ENCODE data around the gene JARID2. TPM values are rescaled to one million over a fixed set of nuclear protein-coding genes. Genes with fewer than 3 reads are reported as not detected.

The JARID2 gene
- total RNA-seq, 4 donors from 2014 or later = 20.0 to 29.4 (median 23.9) TPM

GRCh38 chr6:15272562-15272961, 26.7 kb downstream of the JARID2 start:
- H3K9me3 ChIP-seq = no peaks in the 10 kb centered on the region
- H3K36me3 ChIP-seq = no peaks in the 10 kb centered on the region
- H3K4me3 ChIP-seq = no peak overlapping the region
- H3K27me3 ChIP-seq = no peaks in the 10 kb centered on the region
- no peak for DNase-seq (ENCODE audit: low spot score in 2 of 2)
- no peak for TF ChIP-seq POLR2AphosphoS5 (IDR thresholded peaks at IDR 0.05)
- no peak for TF ChIP-seq POLR2A (IDR thresholded peaks at IDR 0.05)
- TF ChIP-seq CTCF (IDR thresholded peaks at IDR 0.05) = no peak
- TF ChIP-seq EP300 (IDR thresholded peaks at IDR 0.05) = no peak
- no peak overlapping the region for H3K27ac ChIP-seq
- 91% methylated on average over 1 of the region's 1 CpG for WGBS
- H3K4me1 ChIP-seq = peaks cover 31% of the 10 kb centered on the region

GRCh38 chr6:15274692-15275387, 29.0 kb downstream of the JARID2 start:
- WGBS = 75% methylated on average over 2 of the region's 2 CpGs
- no peak overlapping the region for H3K27ac ChIP-seq
- H3K4me1 ChIP-seq = peaks cover 20% of the 10 kb centered on the region
- H3K9me3 ChIP-seq = no peaks in the 10 kb centered on the region
- TF ChIP-seq CTCF (IDR thresholded peaks at IDR 0.05) (no peak), POLR2AphosphoS5 (IDR thresholded peaks at IDR 0.05) (no peak), POLR2A (IDR thresholded peaks at IDR 0.05) (no peak), EP300 (IDR thresholded peaks at IDR 0.05) (no peak)
- H3K4me3 ChIP-seq = no peak overlapping the region
- DNase-seq (ENCODE audit: low spot score in 2 of 2) = no peak
- no peaks in the 10 kb centered on the region for H3K36me3 ChIP-seq
- H3K27me3 ChIP-seq = no peaks in the 10 kb centered on the region

GRCh38 chr6:15276036-15276985, 30.4 kb downstream of the JARID2 start:
- H3K27ac ChIP-seq = no peak overlapping the region
- H3K36me3 ChIP-seq = no peaks in the 10 kb centered on the region
- TF ChIP-seq POLR2A (IDR thresholded peaks at IDR 0.05) = no peak
- no peak for TF ChIP-seq POLR2AphosphoS5 (IDR thresholded peaks at IDR 0.05)
- no peak for TF ChIP-seq CTCF (IDR thresholded peaks at IDR 0.05)
- no peak for TF ChIP-seq EP300 (IDR thresholded peaks at IDR 0.05)
- peaks cover 35% of the 10 kb centered on the region for H3K4me1 ChIP-seq
- no peak overlapping the region for H3K4me3 ChIP-seq
- no peaks in the 10 kb centered on the region for H3K27me3 ChIP-seq
- no peak for DNase-seq (ENCODE audit: low spot score in 2 of 2)
- WGBS = 73% methylated on average over 7 of the region's 7 CpGs
- H3K9me3 ChIP-seq = no peaks in the 10 kb centered on the region

- no peak overlapping the region for H3K4me3 ChIP-seq
- H3K4me1 ChIP-seq = peaks cover 47% of the 10 kb centered on the region
- WGBS = 83% methylated on average over 5 of the region's 5 CpGs
- no peaks in the 10 kb centered on the region for H3K9me3 ChIP-seq
- no peak overlapping the region for H3K27ac ChIP-seq
- no peaks in the 10 kb centered on the region for H3K27me3 ChIP-seq
- H3K36me3 ChIP-seq = no peaks in the 10 kb centered on the region
- TF ChIP-seq POLR2A (IDR thresholded peaks at IDR 0.05) (no peak), EP300 (IDR thresholded peaks at IDR 0.05) (no peak), POLR2AphosphoS5 (IDR thresholded peaks at IDR 0.05) (no peak), CTCF (IDR thresholded peaks at IDR 0.05) (no peak)
- DNase-seq (ENCODE audit: low spot score in 2 of 2) = no peak
Measured at GRCh38 chr6:15279047-15279661, 33.3 kb downstream of the JARID2 start.

All from suprapubic skin (tissue), 4 donors.